Right kidney (tissue), 1 donor: Measurements from ENCODE around the gene EHMT2.
"Not testable (repeated sequence)": the region's sequence is repeated elsewhere in the genome, so short reads cannot be mapped to it uniquely, and the experiment has no call there.

Experiments
- DNase-seq: peaks from one replicate; pipeline ENCODE4 v3.0.0-alpha.2; 2016

EHMT2 gene

DNA sequence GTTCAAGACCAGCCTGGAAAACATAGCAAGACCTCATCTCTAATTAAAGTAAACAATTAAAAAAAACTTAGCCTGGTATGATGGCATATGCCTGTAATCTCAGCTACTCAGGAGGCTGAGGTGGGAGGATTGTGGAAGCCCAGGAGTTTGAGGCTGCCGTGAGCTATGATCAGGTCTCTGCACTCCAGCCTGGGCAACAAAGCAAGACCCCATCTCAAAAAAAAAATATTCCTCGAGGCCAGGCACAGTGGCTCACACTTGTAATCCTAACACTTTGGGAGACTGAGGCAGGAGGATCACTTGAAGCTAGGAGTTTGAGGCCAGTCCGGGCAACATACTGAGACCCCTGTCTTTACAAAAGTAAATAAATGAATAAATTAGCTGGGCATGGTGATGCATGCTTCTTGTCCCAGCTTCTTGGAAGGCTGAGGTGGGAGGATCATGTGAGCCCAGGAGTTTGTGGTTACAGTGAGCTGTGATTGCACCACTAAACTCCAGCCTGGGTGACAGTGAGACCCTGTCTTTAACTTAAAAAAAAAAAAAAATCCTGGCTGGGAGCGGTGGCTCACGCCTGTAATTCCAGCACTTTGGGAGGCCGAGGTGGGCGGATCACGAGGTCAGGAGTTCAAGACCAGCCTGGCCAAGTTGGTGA, 20.7 kb upstream of the EHMT2 start:
- DNase-seq, result no peak

DNA sequence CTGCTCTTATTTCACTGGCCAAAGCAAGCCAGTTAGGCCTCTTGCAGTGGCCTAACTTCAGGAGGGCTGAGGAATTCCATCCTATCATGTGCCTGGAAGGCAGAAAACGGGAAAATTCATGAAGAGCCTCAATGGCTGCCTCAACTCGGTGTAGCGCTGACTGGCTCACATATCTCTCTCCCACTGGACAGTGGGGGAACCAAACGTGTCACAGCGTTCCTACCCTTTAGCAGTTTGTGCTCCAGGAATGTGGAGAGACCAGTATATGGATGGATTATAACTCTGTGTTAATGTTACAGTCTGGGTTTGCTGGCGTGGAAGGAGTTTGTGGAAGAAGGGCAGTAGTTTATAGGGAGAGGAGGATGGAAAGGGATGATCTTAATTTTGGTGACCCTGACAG, 18.3 kb upstream of the EHMT2 start:
- DNase-seq, result no peak

GRCh38 chr6:31915351-31915750, 17.9 kb upstream of the EHMT2 start:
- no peak for DNase-seq

DNA sequence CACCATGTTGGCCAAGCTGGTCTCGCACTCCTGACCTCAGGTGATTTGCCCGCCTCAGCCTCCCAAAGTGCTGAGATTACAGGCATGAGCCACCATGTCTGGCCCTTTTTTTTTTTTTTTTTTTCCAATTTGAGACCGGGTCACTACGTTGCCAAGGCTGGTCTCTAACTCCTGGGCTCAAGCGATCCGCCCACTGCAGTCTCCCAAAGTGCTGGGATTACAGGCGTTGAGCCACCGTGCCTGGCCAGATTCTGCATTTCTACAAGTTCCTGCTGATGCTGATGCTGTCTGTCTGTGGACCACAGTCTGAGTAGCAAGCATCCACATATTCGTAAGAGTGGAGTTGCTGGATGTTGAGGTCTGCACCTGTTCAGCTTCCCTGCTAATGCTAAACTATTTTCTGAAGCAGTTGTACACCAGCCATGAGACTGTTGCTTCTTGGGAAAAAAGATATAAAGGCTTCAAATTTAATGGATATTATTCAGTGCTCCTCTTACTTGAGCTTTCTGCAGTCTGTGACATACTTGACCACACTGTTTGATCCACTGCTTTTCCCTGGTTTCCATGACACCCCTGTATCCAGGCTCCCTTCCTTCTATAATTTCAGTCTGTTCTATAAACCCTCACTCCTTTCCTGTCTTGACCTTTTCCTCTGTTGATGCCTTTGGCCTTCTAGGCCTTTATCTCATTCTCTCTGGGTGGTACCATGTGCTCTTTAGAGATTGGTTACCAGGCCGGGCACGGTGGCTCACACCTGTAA, 14.5 kb upstream of the EHMT2 start:
- no peak for DNase-seq

- not testable (repeated sequence) for DNase-seq
Measured at GRCh38 chr6:31909298-31909697, 11.8 kb upstream of the EHMT2 start.

DNA sequence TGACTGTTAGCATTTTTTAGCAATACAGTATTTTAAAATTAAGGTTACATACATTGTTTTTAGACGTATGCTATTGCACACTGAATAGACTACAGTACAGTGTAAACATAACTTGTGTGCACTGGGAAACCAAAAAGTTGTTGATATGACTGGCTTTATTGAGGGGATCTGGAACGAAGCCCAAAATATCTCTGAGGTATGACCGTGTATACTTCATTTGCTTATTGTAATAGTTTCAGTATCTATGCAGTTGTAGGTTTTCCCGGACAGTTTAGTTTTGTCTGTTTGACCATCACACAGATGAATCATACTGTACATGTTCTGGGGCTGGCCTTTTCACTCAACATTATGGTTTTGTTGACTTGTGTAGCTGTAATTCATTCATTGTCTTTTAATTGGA, 11.3 kb upstream of the EHMT2 start:
- DNase-seq, result no peak

- DNase-seq, result not testable (repeated sequence)
Measured at GRCh38 chr6:31908255-31908654, 10.8 kb upstream of the EHMT2 start.

GRCh38 chr6:31907158-31907813, 9.8 kb upstream of the EHMT2 start:
- peak; percentile 13 for DNase-seq

DNA sequence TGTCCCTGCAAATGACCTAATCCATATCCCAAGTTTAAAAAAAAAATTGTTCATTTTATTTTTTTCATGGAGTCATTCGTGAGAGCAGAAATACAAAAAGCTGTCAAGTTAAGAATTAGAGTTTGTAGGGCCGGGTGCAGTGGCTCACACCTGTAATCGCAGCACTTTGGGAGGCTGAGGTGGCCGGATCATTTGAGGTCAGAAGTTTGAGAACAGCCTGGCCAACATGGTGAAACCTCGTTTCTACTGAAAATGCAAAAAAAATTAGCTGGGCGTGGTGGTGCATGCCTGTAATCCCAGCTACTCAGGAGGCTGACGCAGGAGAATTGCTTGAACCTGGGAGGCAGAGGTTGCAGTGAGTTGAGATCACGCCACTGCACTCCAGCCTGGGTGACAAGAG, 9.2 kb upstream of the EHMT2 start:
- DNase-seq, result not testable (repeated sequence)

GRCh38 chr6:31906122-31906521, 8.6 kb upstream of the EHMT2 start:
- no peak for DNase-seq

DNA sequence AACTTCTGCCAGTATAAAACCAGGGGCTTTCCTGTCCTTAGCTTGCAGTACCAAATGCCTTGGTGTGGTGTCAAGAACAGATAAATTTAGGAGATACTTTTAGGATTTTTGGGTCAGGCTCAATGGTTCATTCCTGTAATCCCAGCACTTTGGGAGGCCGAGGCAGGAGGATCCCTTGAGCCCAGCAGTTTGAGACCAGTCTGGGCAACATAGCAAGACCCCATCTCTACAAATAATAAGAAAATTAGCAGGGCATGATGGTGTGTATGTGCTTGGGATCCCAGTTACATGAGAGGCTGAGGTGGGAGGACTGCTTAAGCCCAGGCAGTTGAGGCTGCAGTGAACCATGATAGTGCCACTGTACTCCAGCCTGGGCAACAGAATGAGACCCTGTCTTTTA, 7.5 kb upstream of the EHMT2 start:
- no peak for DNase-seq

DNA sequence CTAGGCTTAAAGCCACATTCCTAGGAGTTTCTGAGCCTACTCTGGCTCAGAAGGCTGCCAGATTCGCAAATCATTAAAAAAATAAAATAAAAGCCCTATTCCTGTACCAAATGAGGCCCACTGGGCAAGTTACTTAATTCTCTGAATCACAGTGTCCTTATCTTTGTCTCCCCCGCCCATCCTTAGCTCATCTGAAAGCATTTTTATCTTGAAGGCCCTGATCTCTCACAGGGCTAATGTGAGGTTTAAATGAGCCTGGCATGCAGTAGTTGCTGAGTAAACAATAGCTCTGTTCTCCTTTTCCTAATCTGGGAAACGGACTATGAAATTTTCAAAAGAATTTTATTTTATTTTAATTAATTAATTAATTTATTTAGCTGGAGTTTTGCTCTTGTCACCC, 6.5 kb upstream of the EHMT2 start:
- DNase-seq, result no peak

- DNase-seq, result peak; percentile 95
Measured at GRCh38 chr6:31901953-31902643, 4.6 kb upstream of the EHMT2 start, which contains the start of gene ZBTB12. Gene ZBTB12, minus strand, starts transcription at chr6:31902086. Its CDS starts 781 bp downstream, at chr6:31901305.

GRCh38 chr6:31901415-31901952, 4.0 kb upstream of the EHMT2 start:
- DNase-seq, result no peak

- DNase-seq, result peak; percentile 68
Measured at GRCh38 chr6:31900917-31901414, 3.5 kb upstream of the EHMT2 start.

- DNase-seq, result no peak
Measured at GRCh38 chr6:31899882-31900722, 2.6 kb upstream of the EHMT2 start.

DNA sequence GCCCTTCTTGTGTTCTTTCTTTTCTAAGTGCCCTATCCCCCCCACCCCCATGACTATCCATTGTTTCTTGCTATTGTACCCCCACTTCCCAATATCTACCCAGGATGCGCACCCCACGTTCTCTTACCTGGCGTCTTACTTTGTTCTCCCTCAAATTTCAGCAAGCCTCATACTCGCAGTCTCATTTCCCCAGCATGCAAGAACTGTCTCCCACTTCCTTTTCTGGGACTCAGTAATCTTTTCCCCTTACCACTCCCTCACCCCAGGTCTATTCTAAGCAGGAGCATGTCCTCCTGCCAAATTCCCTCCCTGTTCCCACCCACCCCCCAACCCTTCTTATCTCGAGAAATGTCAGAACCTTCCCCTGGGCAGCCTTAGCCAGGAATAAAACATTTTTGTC, 1.7 kb upstream of the EHMT2 start:
- no peak for DNase-seq

DNA sequence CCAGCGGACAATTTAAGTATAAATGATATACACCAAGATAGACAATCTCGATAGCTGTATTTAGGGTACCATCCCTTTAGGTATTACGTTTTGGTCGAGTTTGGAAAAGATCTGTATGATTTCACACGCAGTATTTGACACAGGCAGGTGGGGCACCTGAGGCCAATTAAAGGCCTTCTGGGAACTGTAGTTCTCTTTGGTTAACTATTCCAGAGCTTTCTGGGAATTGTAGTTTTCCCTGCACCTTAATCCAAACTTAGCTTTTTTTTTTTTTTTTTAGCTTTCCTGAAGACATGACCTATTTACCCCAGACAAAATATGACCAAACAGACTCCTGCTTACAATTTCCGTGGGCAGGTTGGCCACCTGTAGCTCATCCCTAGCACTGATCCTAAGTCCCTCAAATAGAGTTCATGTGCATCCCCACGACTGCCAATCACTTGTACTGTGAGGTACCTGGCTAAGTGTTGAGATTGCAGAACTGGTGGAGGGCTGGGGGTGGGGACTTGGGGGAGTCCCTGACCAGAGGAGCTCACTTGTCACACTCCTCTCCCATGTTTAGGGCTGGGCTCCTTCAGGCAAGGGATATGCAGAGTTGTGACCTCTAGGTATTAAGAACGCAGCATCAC, 999 bp upstream of the EHMT2 start:
- no peak for DNase-seq

- DNase-seq, result no peak
Measured at GRCh38 chr6:31896856-31897611, 464 bp downstream of the EHMT2 start.

- no peak for DNase-seq
Measured at GRCh38 chr6:31896493-31896855, 1.0 kb downstream of the EHMT2 start.
